ENCODE measurements around the gene PRR15L. TPM values are rescaled to one million over a fixed set of nuclear protein-coding genes. Genes with fewer than 3 reads are reported as not detected.
"Not testable (repeated sequence)": the region's sequence is repeated elsewhere in the genome, so short reads cannot be mapped to it uniquely, and the experiment has no call there.

The PRR15L gene
- total RNA-seq = 3.4 TPM
- 1.2 TPM for polyA plus RNA-seq

GRCh38 chr17:47957591-47958490 is at the start of gene PRR15L:
Gene PRR15L (minus strand): TSS chr17:47957883. CDS start chr17:47953234, 4,649 bp downstream.
- Histone ChIP-seq H3K4me3 (ENCODE audit: low read depth, low read length) (no peak within 1 kb of the TSS), H3K36me3 (ENCODE audit: insufficient read depth) (no peaks in the 10 kb centered on the region), H3K27ac (ENCODE audit: low read depth) (no peak within 1 kb of the TSS), H3K4me1 (ENCODE audit: insufficient read depth) (no peaks in the 10 kb centered on the region)
- DNase-seq (ENCODE audit: extremely low spot score) = no peak
- WGBS = 52% methylated on average over 16 of the region's 16 CpGs

GRCh38 chr17:48006936-48007709 is 49.4 kb upstream of the PRR15L start:
- H3K27ac ChIP-seq (ENCODE audit: low read depth) = no peak overlapping the region
- WGBS = 88% methylated on average over 12 of the region's 12 CpGs
- H3K4me1 ChIP-seq (ENCODE audit: insufficient read depth) = no peaks in the 10 kb centered on the region
- H3K36me3 ChIP-seq (ENCODE audit: insufficient read depth) = no peaks in the 10 kb centered on the region
- DNase-seq (ENCODE audit: extremely low spot score) = no peak
- no peak overlapping the region for H3K4me3 ChIP-seq (ENCODE audit: low read depth, low read length)

GRCh38 chr17:48004983-48005382 is 47.3 kb upstream of the PRR15L start:
- Histone ChIP-seq H3K36me3 (ENCODE audit: insufficient read depth) (no peaks in the 10 kb centered on the region), H3K27ac (ENCODE audit: low read depth) (no peak overlapping the region), H3K4me3 (ENCODE audit: low read depth, low read length) (no peak overlapping the region), H3K4me1 (ENCODE audit: insufficient read depth) (no peaks in the 10 kb centered on the region)
- WGBS = 59% methylated on average over 3 of the region's 3 CpGs
- DNase-seq (ENCODE audit: extremely low spot score) = no peak

- 77% methylated on average over 17 of the region's 17 CpGs for whole genome bisulfite sequencing
- H3K36me3 ChIP-seq (ENCODE audit: insufficient read depth) = no peaks in the 10 kb centered on the region
- H3K4me1 ChIP-seq (ENCODE audit: insufficient read depth) = no peaks in the 10 kb centered on the region
- H3K4me3 ChIP-seq (ENCODE audit: low read depth, low read length) = no peak overlapping the region
- H3K27ac ChIP-seq (ENCODE audit: low read depth) = no peak overlapping the region
- DNase-seq (ENCODE audit: extremely low spot score) = no peak
Observed at GRCh38 chr17:48003417-48004151, 45.9 kb upstream of the PRR15L start.

GRCh38 chr17:48002916-48003416 is 45.3 kb upstream of the PRR15L start:
- no peak for DNase-seq (ENCODE audit: extremely low spot score)
- WGBS = 45% methylated on average over 7 of the region's 7 CpGs
- no peak overlapping the region for H3K4me3 ChIP-seq (ENCODE audit: low read depth, low read length)
- H3K27ac ChIP-seq (ENCODE audit: low read depth) = no peak overlapping the region
- no peaks in the 10 kb centered on the region for H3K36me3 ChIP-seq (ENCODE audit: insufficient read depth)
- H3K4me1 ChIP-seq (ENCODE audit: insufficient read depth) = no peaks in the 10 kb centered on the region

GRCh38 chr17:48002266-48002915 is 44.7 kb upstream of the PRR15L start:
- no peak overlapping the region for H3K27ac ChIP-seq (ENCODE audit: low read depth)
- H3K4me1 ChIP-seq (ENCODE audit: insufficient read depth) = no peaks in the 10 kb centered on the region
- 30% methylated on average over 4 of the region's 4 CpGs for WGBS
- H3K36me3 ChIP-seq (ENCODE audit: insufficient read depth) = no peaks in the 10 kb centered on the region
- DNase-seq (ENCODE audit: extremely low spot score) = no peak
- H3K4me3 ChIP-seq (ENCODE audit: low read depth, low read length) = no peak overlapping the region

- H3K27ac ChIP-seq (ENCODE audit: low read depth) = not testable (repeated sequence)
Observed at GRCh38 chr17:48001657-48002056, 44.0 kb upstream of the PRR15L start.

GRCh38 chr17:48001197-48001596 is 43.5 kb upstream of the PRR15L start:
- 88% methylated on average over 1 of the region's 1 CpG for WGBS
- H3K4me3 ChIP-seq (ENCODE audit: low read depth, low read length) = no peak overlapping the region
- DNase-seq (ENCODE audit: extremely low spot score) = no peak
- H3K27ac ChIP-seq (ENCODE audit: low read depth) = no peak overlapping the region
- H3K36me3 ChIP-seq (ENCODE audit: insufficient read depth) = no peaks in the 10 kb centered on the region
- no peaks in the 10 kb centered on the region for H3K4me1 ChIP-seq (ENCODE audit: insufficient read depth)

More at GRCh38 chr17:48001657-48002056, 44.0 kb upstream of the PRR15L start:
- 98% methylated on average over 5 of the region's 5 CpGs for WGBS
- not testable (repeated sequence) for H3K36me3 ChIP-seq (ENCODE audit: insufficient read depth); DNase-seq (ENCODE audit: extremely low spot score); H3K4me1 ChIP-seq (ENCODE audit: insufficient read depth); H3K4me3 ChIP-seq (ENCODE audit: low read depth, low read length)

GRCh38 chr17:47999582-47999981 is 41.9 kb upstream of the PRR15L start:
- DNase-seq (ENCODE audit: extremely low spot score) = no peak
- Histone ChIP-seq H3K4me1 (ENCODE audit: insufficient read depth) (no peaks in the 10 kb centered on the region), H3K4me3 (ENCODE audit: low read depth, low read length) (no peak overlapping the region), H3K27ac (ENCODE audit: low read depth) (no peak overlapping the region), H3K36me3 (ENCODE audit: insufficient read depth) (no peaks in the 10 kb centered on the region)
- WGBS = 45% methylated on average over 4 of the region's 4 CpGs

GRCh38 chr17:47998044-47998443 is 40.4 kb upstream of the PRR15L start:
- no peak overlapping the region for H3K27ac ChIP-seq (ENCODE audit: low read depth)
- no peaks in the 10 kb centered on the region for H3K4me1 ChIP-seq (ENCODE audit: insufficient read depth)
- WGBS = 93% methylated on average over 7 of the region's 7 CpGs
- H3K36me3 ChIP-seq (ENCODE audit: insufficient read depth) = no peaks in the 10 kb centered on the region
- DNase-seq (ENCODE audit: extremely low spot score) = no peak
- H3K4me3 ChIP-seq (ENCODE audit: low read depth, low read length) = no peak overlapping the region

GRCh38 chr17:47997586-47997985 is 39.9 kb upstream of the PRR15L start:
- H3K4me3 ChIP-seq (ENCODE audit: low read depth, low read length) = no peak overlapping the region
- DNase-seq (ENCODE audit: extremely low spot score) = no peak
- no peaks in the 10 kb centered on the region for H3K4me1 ChIP-seq (ENCODE audit: insufficient read depth)
- H3K36me3 ChIP-seq (ENCODE audit: insufficient read depth) = no peaks in the 10 kb centered on the region
- 86% methylated on average over 7 of the region's 7 CpGs for WGBS
- H3K27ac ChIP-seq (ENCODE audit: low read depth) = no peak overlapping the region

GRCh38 chr17:47996201-47996600 is 38.5 kb upstream of the PRR15L start:
- no peaks in the 10 kb centered on the region for H3K4me1 ChIP-seq (ENCODE audit: insufficient read depth)
- H3K4me3 ChIP-seq (ENCODE audit: low read depth, low read length) = no peak overlapping the region
- H3K27ac ChIP-seq (ENCODE audit: low read depth) = no peak overlapping the region
- no peak for DNase-seq (ENCODE audit: extremely low spot score)
- 70% methylated on average over 9 of the region's 9 CpGs for WGBS
- H3K36me3 ChIP-seq (ENCODE audit: insufficient read depth) = no peaks in the 10 kb centered on the region
